AG04450 (cell line): ENCODE measurements around the gene PSMA7. TPM values are rescaled to one million over a fixed set of nuclear protein-coding genes. Genes with fewer than 3 reads are reported as not detected.

Source experiments
- CTCF ChIA-PET: fragments of 300-600, 350-600 bp; formaldehyde crosslinking; extraction: SDS; loops from one replicate; lab custom pipeline; 2022; ENCODE audit warnings: antibody characterized with exemption, inconsistent platforms; lab: Charles Lee
- POLR2A ChIA-PET: fragments of 350-600 bp; formaldehyde crosslinking; extraction: SDS; loops from one replicate; lab custom pipeline; 2021; ENCODE audit warnings: antibody characterized with exemption, inconsistent platforms; lab: Yijun Ruan, JAX
- DNase-seq: peaks from one replicate; pipeline ENCODE4 v3.0.0-alpha.2; 2011; ENCODE audit warnings: low read depth, low spot score
- H3K27ac ChIP-seq: one replicate; pipeline ENCODE4 v1.5.1; 2012; ENCODE audit warnings: low read depth, low read length, control low read depth
- H3K27me3 ChIP-seq: one replicate; pipeline ENCODE4 v1.6.0; 2012; ENCODE audit warnings: low read length; ENCODE audit not compliant: control insufficient read depth, insufficient read depth
- H3K4me3 ChIP-seq: 2 replicates; pipeline ENCODE4 v1.5.1; 2011; ENCODE audit warnings: mild to moderate bottlenecking, low read depth, low read length, control low read depth
- H3K9me3 ChIP-seq: 2 replicates; pipeline ENCODE4 v1.5.1; 2012; ENCODE audit warnings: low read length; ENCODE audit not compliant: control insufficient read depth, insufficient read depth
- CTCF ChIP-seq: IDR thresholded peaks from 2 replicates; pipeline ENCODE4 v1.5.1; 2011; ENCODE audit warnings: low read depth, low read length, control low read depth, inconsistent platforms
- polyA plus RNA-seq: library from polyadenylated mRNA; depleted of rRNA; stranded (reverse); fragments of >200 nt; gene quantifications from 2 replicates; pipeline ENCODE4 v1.2.3, GENCODE V29; 2011

PSMA7 gene
- polyA plus RNA-seq, 1 experiment, result 368 TPM

- ChIA-PET POLR2A (no interaction called here), CTCF (no interaction called here)
- H3K27ac ChIP-seq, result no peak overlapping the region
- no peak for DNase-seq
- no peak overlapping the region for H3K4me3 ChIP-seq
- H3K27me3 ChIP-seq, result no peaks in the 10 kb centered on the region
- no peak for TF ChIP-seq CTCF
- no peaks in the 10 kb centered on the region for H3K9me3 ChIP-seq
These were observed 11.5 kb downstream of the PSMA7 start for GRCh38 chr20:62131560-62132320.

- ChIA-PET CTCF (interaction anchor here (1.3 kb wide), 1 partner anchor 119 kb away, joined by 10 read pairs; no protein-coding TSS in a partner anchor), POLR2A (no interaction called here)
- TF ChIP-seq CTCF, result no peak
- DNase-seq, result no peak
- Histone ChIP-seq H3K27ac (no peak overlapping the region), H3K4me3 (no peak overlapping the region), H3K9me3 (no peaks in the 10 kb centered on the region; the same call in 1 of the 2 replicates), H3K27me3 (no peaks in the 10 kb centered on the region)
These were observed 13.3 kb downstream of the PSMA7 start for GRCh38 chr20:62129731-62130531.

GRCh38 chr20:62128502-62128901 lies 14.7 kb downstream of the PSMA7 start:
- H3K4me3 ChIP-seq, result no peak overlapping the region
- POLR2A ChIA-PET, result no interaction called here

GRCh38 chr20:62127799-62128198 lies 15.4 kb downstream of the PSMA7 start:
- CTCF ChIA-PET, result interaction anchor here (0.9 to 2.6 kb wide), 3 partner anchors 9 to 255 kb away, joined by 3 to 17 read pairs (median 7); no protein-coding TSS in a partner anchor
- POLR2A ChIA-PET, result no interaction called here
- H3K4me3 ChIP-seq, result no peak overlapping the region
- no peak overlapping the region for H3K27ac ChIP-seq
- TF ChIP-seq CTCF, result no peak
- DNase-seq, result no peak
- H3K9me3 ChIP-seq, result no peaks in the 10 kb centered on the region; the same call in 1 of the 2 replicates
- H3K27me3 ChIP-seq, result no peaks in the 10 kb centered on the region

More at GRCh38 chr20:62128502-62128901, 14.7 kb downstream of the PSMA7 start:
- no peak for DNase-seq
- no peak for TF ChIP-seq CTCF
- Histone ChIP-seq H3K27ac (no peak overlapping the region), H3K27me3 (no peaks in the 10 kb centered on the region), H3K9me3 (no peaks in the 10 kb centered on the region; the same call in 1 of the 2 replicates)
- CTCF ChIA-PET, result interaction anchor here (0.9 kb wide), 1 partner anchor 254 kb away, joined by 3 read pairs; no protein-coding TSS in a partner anchor
